ENCODE results near the gene EXOC1L. TPM values are rescaled to one million over a fixed set of nuclear protein-coding genes. Genes with fewer than 3 reads are reported as not detected.

The EXOC1L gene
- total and polyA plus RNA-seq, 9 of the 15 experiments (the other 6 are each of a cell fraction or from before 2014, with no cell fraction given), result 0.38 to 3.9 (median 1.0) TPM; not detected in 1

- TF ChIP-seq MAFF (IDR thresholded peaks at IDR 0.05; ENCODE audit: low read length) (peak; percentile 33; the same call in 1 of the 2 replicates), ZNF316 (IDR thresholded peaks at IDR 0.05) (peak; percentile 85), C11orf30 (IDR thresholded peaks at IDR 0.05; ENCODE audit: low read depth) (peak; percentile 70), MAFK (IDR thresholded peaks at IDR 0.05; ENCODE audit: low read length) (peak; percentile 37; the same call in 1 of the 2 replicates), MAFG (tag; conservative IDR thresholded peaks at IDR 0.05) (peak; percentile 35; the same call in 1 of the 2 replicates), NFE2L1 (tag; IDR thresholded peaks at IDR 0.05; ENCODE audit: borderline replicate concordance, low read depth) (no peak), FOXA1 (IDR thresholded peaks at IDR 0.05; ENCODE audit: borderline replicate concordance) (no peak)
- CTCF ChIA-PET (ENCODE audit: low intra/inter-chr PET ratio), result no interaction called here
- Histone ChIP-seq H3K4me3 (no peak overlapping the region), H4K20me1 (replicated peaks; ENCODE audit: control insufficient read depth, insufficient read depth, low read length) (no peaks in the 10 kb centered on the region), H3K27ac (ENCODE audit: extremely low read depth, low read depth, low read length) (no peak overlapping the region; the same call in 2 of the 3 replicates), H3K9me3 (replicated peaks; ENCODE audit: control insufficient read depth, insufficient read depth, low read depth, low read length) (no peaks in the 10 kb centered on the region), H3K79me2 (ENCODE audit: control insufficient read depth, insufficient read depth, low read length) (no peaks in the 10 kb centered on the region), H3K4me2 (ENCODE audit: insufficient read depth, low read length) (no peak overlapping the region), H3K27me3 (ENCODE audit: control insufficient read depth in 2 of 2, insufficient read depth in 2 of 2, low read length in 2 of 2) (no peaks in the 10 kb centered on the region), H3K9ac (ENCODE audit: insufficient read depth in 1 of 2, low read depth in 2 of 2, low read length in 2 of 2) (no peak overlapping the region), H3K36me3 (ENCODE audit: control insufficient read depth, insufficient read depth, low read length) (peaks cover 52% of the 10 kb centered on the region), H2AFZ (ENCODE audit: low read depth, low read length) (no peak overlapping the region), H3K9me1 (ENCODE audit: control insufficient read depth, insufficient read depth, low read length) (no peaks in the 10 kb centered on the region), H3K4me1 (replicated peaks in 1 of 2; ENCODE audit: control insufficient read depth in 2 of 2, insufficient read depth in 2 of 2, low read length in 2 of 2) (peaks cover 0 to 10% of the 10 kb centered on the region in 2 experiments; a peak in 2 of 5 replicates)
- no peak for DNase-seq (ENCODE audit: extremely low read depth in 1 of 4, low spot score in 3 of 4)
- no peak for FAIRE-seq
- WGBS (ENCODE audit: insufficient coverage, low coverage, missing lambda C conversion rate), result 80% methylated on average over 2 of the region's 2 CpGs
- no TSS peak for BruUV-seq (replicated peaks)
- in situ Hi-C loops (cut with MboI), result no loop called here
- intact Hi-C loops (cut with micrococcal nuclease), result loop anchor here (5.0 to 10.0 kb wide), 4 partner anchors 238 to 521 kb away; partner anchors contain the start of genes CLOCK and SRD5A3
- no peak for ATAC-seq
- POLR2A ChIA-PET, result interaction anchor here (0.5 kb wide), 1 partner anchor 311 kb away, joined by 3 read pairs; no protein-coding TSS in a partner anchor
Measured at GRCh38 chr4:55865228-55865806, 45.7 kb downstream of the EXOC1L start.
